A673 (cell line): ENCODE measurements around the gene MACC1. TPM values are rescaled to one million over a fixed set of nuclear protein-coding genes. Genes with fewer than 3 reads are reported as not detected.

ENCODE experiments used
- BruUV-seq: library from RNA; stranded (reverse); fragments of 400-500 nt; replicated peaks from 2 replicates; lab custom pipeline; 2021; lab: Mats Ljungman, UMichigan
- CTCF ChIA-PET: fragments of 300-600 bp; sonication (Branson Sonifier 250); formaldehyde crosslinking; loops from one replicate; lab custom pipeline; 2022; ENCODE audit warnings: antibody characterized with exemption; lab: Charles Lee
- POLR2A ChIA-PET: fragments of 300-600 bp; sonication (Branson Sonifier 250); formaldehyde crosslinking; loops from one replicate; lab custom pipeline; 2022; ENCODE audit warnings: antibody characterized with exemption; ENCODE audit not compliant: low non-redundant PET; lab: Charles Lee
- DNase-seq: peaks from one replicate; pipeline ENCODE4 v3.0.0-alpha.2; 2015; ENCODE audit warnings: low spot score
- H3K27ac ChIP-seq: fragments of 200-600 bp; sonication (generic); 2 replicates; pipeline ENCODE4 v1.5.1; 2016; ENCODE audit warnings: mixed run types, low read depth, mild to moderate bottlenecking, mixed read lengths, antibody characterized with exemption, low read length; ENCODE audit not compliant: poor library complexity, severe bottlenecking
- H3K27me3 ChIP-seq: fragments of 200-600 bp; sonication (generic); replicated peaks from 2 replicates; pipeline ENCODE4 v1.6.1; 2017; ENCODE audit warnings: mixed run types, low read depth, mild to moderate bottlenecking, mixed read lengths, antibody characterized with exemption, low read length; ENCODE audit not compliant: insufficient read depth, poor library complexity
- H3K36me3 ChIP-seq: fragments of 200-600 bp; sonication (generic); 2 replicates; pipeline ENCODE4 v1.6.1; 2016; ENCODE audit warnings: mixed run types, mild to moderate bottlenecking, mixed read lengths, antibody characterized with exemption, low read length; ENCODE audit not compliant: insufficient read depth, poor library complexity, severe bottlenecking
- H3K4me1 ChIP-seq: fragments of 200-600 bp; sonication (generic); 2 replicates; pipeline ENCODE4 v1.6.1; 2017; ENCODE audit warnings: mixed run types, mild to moderate bottlenecking, mixed read lengths, antibody characterized with exemption, low read length; ENCODE audit not compliant: insufficient read depth, poor library complexity, severe bottlenecking
- H3K4me3 ChIP-seq: fragments of 200-600 bp; sonication (generic); 2 replicates; pipeline ENCODE4 v1.5.1; 2016; ENCODE audit warnings: low read depth, mixed run types, mild to moderate bottlenecking, mixed read lengths, low read length; ENCODE audit not compliant: poor library complexity, severe bottlenecking
- H3K9me3 ChIP-seq: fragments of 200-600 bp; sonication (generic); 2 replicates; pipeline ENCODE4 v1.6.1; 2016; ENCODE audit warnings: mixed run types, low read depth, mild to moderate bottlenecking, mixed read lengths, antibody characterized with exemption, low read length; ENCODE audit not compliant: poor library complexity, severe bottlenecking
- EZH2 ChIP-seq: fragments of 200-600 bp; sonication (generic); IDR thresholded peaks from 2 replicates; pipeline ENCODE4 v1.6.1; 2017; ENCODE audit warnings: borderline replicate concordance, low read depth, mild to moderate bottlenecking, mixed read lengths, antibody characterized with exemption, low read length; ENCODE audit not compliant: poor library complexity, severe bottlenecking
- intact Hi-C: fragments of 100-400 bp; cut with micrococcal nuclease; formaldehyde crosslinking; loops from one replicate; pipeline ENCODE4 v1.10.0; 2022; ENCODE audit not compliant: unreplicated experiment
- total RNA-seq: library from RNA; stranded (reverse); gene quantifications from 2 replicates; pipeline ENCODE4 v1.2.3, GENCODE V29; 2021
- TF ChIP-seq, protein P1 (sequence below): fragments of 300-800, 200-600 bp; sonication (generic); conservative IDR thresholded peaks from 2 replicates; pipeline ENCODE4 v1.5.1; 2017; ENCODE audit warnings: low read depth, mild to moderate bottlenecking, antibody characterized with exemption, low read length, moderate library complexity, mixed read lengths

Gene MACC1
- total RNA-seq, 1 experiment from 2014 or later, result not detected

DNA sequence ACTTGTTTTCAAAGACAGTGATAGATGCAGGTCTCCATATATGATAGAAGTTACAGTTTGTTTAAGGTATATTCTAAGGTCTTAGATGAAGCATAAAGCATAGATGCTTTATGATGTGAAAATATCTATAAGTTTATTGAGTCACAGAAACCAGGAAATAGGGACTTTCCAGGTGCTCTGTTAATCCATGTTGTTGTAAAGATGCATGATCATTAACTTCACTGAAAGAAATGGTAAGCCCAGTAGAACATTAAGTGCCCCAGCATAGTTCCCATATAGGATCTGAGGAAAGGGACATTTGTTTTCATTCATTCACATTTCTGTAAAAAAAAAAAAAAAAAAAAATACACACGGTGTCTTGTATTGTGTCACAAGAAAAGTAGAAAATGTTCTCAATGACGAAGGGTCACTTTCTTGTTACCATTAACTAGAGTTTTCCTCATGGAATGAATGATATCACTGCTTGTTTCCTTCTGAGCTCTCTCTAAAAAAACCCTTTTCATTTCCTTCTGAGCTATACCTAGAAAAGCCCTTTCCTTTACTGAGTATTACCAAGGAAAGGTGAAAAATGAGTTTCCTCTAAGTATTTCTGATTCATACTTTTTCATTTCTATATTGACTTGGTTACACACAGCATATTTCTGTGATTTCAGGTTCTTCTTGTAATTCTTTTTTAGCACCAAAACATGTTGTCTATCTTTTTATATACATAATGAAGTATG, 105.2 kb downstream of the MACC1 start:
- intact Hi-C loops, result no loop called here
- Histone ChIP-seq H3K4me3 (no peak overlapping the region), H3K9me3 (no peaks in the 10 kb centered on the region), H3K36me3 (no peaks in the 10 kb centered on the region), H3K27me3 (peaks cover 18% of the 10 kb centered on the region), H3K4me1 (no peaks in the 10 kb centered on the region), H3K27ac (no peak overlapping the region)
- ChIA-PET POLR2A (no interaction called here), CTCF (no interaction called here)
- BruUV-seq, result no TSS peak
- TF ChIP-seq, protein P1, sequence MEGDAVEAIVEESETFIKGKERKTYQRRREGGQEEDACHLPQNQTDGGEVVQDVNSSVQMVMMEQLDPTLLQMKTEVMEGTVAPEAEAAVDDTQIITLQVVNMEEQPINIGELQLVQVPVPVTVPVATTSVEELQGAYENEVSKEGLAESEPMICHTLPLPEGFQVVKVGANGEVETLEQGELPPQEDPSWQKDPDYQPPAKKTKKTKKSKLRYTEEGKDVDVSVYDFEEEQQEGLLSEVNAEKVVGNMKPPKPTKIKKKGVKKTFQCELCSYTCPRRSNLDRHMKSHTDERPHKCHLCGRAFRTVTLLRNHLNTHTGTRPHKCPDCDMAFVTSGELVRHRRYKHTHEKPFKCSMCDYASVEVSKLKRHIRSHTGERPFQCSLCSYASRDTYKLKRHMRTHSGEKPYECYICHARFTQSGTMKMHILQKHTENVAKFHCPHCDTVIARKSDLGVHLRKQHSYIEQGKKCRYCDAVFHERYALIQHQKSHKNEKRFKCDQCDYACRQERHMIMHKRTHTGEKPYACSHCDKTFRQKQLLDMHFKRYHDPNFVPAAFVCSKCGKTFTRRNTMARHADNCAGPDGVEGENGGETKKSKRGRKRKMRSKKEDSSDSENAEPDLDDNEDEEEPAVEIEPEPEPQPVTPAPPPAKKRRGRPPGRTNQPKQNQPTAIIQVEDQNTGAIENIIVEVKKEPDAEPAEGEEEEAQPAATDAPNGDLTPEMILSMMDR, result no peak
- DNase-seq, result no peak

GRCh38 chr7:20107582-20107981, 109.6 kb downstream of the MACC1 start:
- Histone ChIP-seq H3K36me3 (no peaks in the 10 kb centered on the region), H3K9me3 (no peaks in the 10 kb centered on the region), H3K4me1 (no peaks in the 10 kb centered on the region), H3K27ac (no peak overlapping the region), H3K4me3 (no peak overlapping the region), H3K27me3 (peaks cover 14% of the 10 kb centered on the region)
- intact Hi-C loops, result no loop called here
- CTCF ChIA-PET, result no interaction called here
- no TSS peak for BruUV-seq
- DNase-seq, result no peak
- TF ChIP-seq EZH2, result no peak
- TF ChIP-seq, protein P1, result no peak
- POLR2A ChIA-PET, result no interaction called here

GRCh38 chr7:20104696-20105095, 112.5 kb downstream of the MACC1 start:
- H3K27ac ChIP-seq, result no peak overlapping the region
- POLR2A ChIA-PET, result no interaction called here
- BruUV-seq, result no TSS peak
- H3K4me1 ChIP-seq, result no peaks in the 10 kb centered on the region
- no peaks in the 10 kb centered on the region for H3K36me3 ChIP-seq
- no peaks in the 10 kb centered on the region for H3K9me3 ChIP-seq
- CTCF ChIA-PET, result no interaction called here
- intact Hi-C loops, result no loop called here
- DNase-seq, result no peak
- no peak overlapping the region for H3K4me3 ChIP-seq
- peaks cover 7% of the 10 kb centered on the region for H3K27me3 ChIP-seq
- TF ChIP-seq, protein P1, result no peak
- no peak for TF ChIP-seq EZH2
